HTERT RPE-1 (cell line): Measurements from ENCODE around the gene KRTAP3-1.
"Not testable (repeated sequence)": the region's sequence is repeated elsewhere in the genome, so short reads cannot be mapped to it uniquely, and the experiment has no call there.

ENCODE experiments used
- in situ Hi-C: fragments of 300-500 bp; cut with MboI; formaldehyde crosslinking; loops from 4 replicates; pipeline ENCODE4 v1.14.3; 2020; ENCODE audit warnings: low sequenced_read_pairs

The KRTAP3-1 gene

GRCh38 chr17:41008811-41009210 lies at the start of gene KRTAP3-1:
Gene KRTAP3-1, minus strand, starts transcription at chr17:41009128. Its CDS starts 54 bp downstream, at chr17:41009074.
- in situ Hi-C loops = no loop called here

- in situ Hi-C loops = no loop called here
Observed at GRCh38 chr17:41057547-41057946, 48.6 kb upstream of the KRTAP3-1 start.

GRCh38 chr17:41055130-41055529 lies 46.2 kb upstream of the KRTAP3-1 start, which contains the start of gene KRTAP2-2:
Gene KRTAP2-2, minus strand, starts transcription at chr17:41055230. Its CDS starts 19 bp downstream, at chr17:41055211.
- in situ Hi-C loops = not testable (repeated sequence)

DNA sequence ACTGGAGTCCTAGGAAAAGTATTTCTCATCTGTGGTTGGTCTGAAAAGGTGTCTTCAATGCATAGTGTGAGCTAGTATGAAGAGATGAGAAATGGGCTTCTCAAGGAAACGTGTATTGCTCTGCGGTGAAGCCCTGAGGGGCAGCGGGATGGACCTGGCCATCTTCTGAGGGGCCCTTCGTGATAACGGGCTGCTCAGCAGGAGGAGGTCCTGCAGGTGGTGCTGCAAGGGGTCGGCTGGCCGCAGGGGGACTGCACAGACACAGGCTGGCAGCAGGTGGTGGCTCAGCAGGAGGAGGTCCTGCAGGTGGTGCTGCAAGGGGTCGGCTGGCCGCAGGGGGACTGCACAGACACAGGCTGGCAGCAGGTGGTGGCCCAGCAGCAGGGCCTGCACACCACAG lies 45.6 kb upstream of the KRTAP3-1 start:
- in situ Hi-C loops = not testable (repeated sequence)

GRCh38 chr17:41054025-41054424 lies 45.1 kb upstream of the KRTAP3-1 start:
- in situ Hi-C loops = no loop called here

DNA sequence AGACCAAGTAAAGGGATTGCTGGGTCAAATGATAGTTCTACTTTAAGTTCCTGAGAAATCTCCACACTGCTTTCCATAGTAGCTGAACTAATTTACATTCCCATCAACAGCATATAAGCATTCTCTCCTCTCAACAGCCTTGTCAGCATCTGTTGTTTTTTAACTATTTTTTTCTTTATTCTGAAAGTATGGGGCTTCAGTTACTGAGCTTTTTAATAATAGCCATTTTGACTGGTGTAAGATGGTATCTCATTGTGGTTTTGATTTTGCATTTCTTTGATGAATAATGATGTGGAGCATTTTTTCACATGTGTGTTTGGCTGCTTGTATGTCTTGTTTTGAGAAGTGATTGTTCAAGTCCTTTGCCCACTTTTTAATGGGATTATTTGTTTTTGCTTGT lies 43.6 kb upstream of the KRTAP3-1 start:
- in situ Hi-C loops = no loop called here

GRCh38 chr17:41049110-41049509 lies 40.2 kb upstream of the KRTAP3-1 start:
- in situ Hi-C loops = no loop called here

GRCh38 chr17:41048441-41048840 lies 39.5 kb upstream of the KRTAP3-1 start:
- in situ Hi-C loops = no loop called here

- in situ Hi-C loops = not testable (repeated sequence)
Observed at GRCh38 chr17:41046735-41047465, 38.0 kb upstream of the KRTAP3-1 start, which contains the start of gene KRTAP2-1. Gene KRTAP2-1, minus strand, starts transcription at chr17:41047316. Its CDS starts 49 bp downstream, at chr17:41047267.

- in situ Hi-C loops = no loop called here
Observed at GRCh38 chr17:41042953-41043352, 34.0 kb upstream of the KRTAP3-1 start.

DNA sequence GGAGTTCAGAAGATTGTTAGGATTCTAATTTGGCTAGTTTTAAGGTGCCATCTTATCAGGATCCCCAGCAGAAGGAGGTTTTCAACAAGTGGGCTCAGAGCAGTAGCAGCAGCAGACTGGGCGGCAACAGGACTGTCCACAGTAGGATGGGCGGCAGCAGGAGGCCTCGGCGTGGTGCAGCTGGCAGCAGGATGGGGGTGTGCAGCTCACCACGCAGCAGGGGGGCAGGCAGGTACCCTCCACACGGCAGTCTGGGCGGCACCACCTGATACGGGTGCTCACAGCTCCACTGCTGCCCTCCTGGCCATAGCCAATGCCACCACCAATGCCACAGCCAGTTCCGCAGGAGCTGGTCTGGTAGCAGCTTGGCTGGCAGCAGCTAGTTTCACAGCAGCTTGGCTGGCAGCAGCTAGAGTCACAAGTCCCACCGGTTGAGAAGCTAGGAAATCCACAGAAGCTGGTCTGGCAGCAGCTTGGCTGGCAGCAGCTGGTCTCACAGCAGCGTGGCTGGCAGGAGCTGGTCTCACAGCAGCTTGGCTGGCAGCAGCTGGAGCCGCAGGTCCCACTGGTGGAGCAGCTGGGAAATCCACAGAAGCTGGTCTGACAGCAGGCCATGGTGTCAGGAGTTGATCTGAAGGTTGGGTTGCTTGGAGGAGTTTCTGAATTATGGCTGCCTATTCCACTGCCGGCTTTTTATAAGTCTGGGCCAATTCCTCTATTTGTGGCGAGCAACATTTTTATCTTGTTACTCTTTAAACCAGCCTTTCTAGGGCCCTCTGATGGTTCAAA lies 32.0 kb upstream of the KRTAP3-1 start, which contains the start of gene KRTAP1-1:
Gene KRTAP1-1, minus strand, starts transcription at position 668 of the 789 bp plus-strand sequence. Its CDS starts 53 bp downstream, at position 615.
- in situ Hi-C loops = not testable (repeated sequence)

- in situ Hi-C loops = no loop called here
Observed at GRCh38 chr17:41037853-41038350, 29.0 kb upstream of the KRTAP3-1 start.

GRCh38 chr17:41034346-41034935 lies 25.5 kb upstream of the KRTAP3-1 start, which contains the start of gene KRTAP1-3:
Gene KRTAP1-3, minus strand, starts transcription at chr17:41034874. Its CDS starts 53 bp downstream, at chr17:41034821.
- in situ Hi-C loops = not testable (repeated sequence)

DNA sequence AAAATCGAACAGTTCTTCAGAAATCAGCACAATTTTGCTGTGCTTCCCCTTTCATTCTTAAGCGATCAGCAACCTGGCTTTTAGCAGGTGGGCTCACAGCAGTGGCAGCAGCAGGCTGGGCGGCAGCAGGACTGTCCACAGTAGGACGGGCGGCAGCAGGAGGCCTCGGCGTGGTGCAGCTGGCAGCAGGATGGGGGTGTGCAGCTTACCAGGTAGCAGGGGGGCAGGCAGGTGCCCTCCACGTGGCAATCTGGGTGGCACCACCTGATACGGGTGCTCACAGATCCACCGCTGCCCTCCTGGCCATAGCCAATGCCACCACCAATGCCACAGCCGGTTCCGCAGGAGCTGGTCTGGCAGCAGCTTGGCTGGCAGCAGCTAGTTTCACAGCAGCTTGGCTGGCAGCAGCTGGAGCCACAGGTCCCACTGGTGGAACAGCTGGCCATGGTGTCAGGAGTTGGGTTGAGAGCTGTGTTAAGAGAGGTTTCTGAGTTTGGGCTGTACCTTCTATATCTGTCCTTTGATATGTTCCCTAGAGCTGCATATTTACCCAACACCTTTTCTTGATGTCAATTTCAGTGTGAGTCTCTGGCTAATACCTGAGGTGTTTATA lies 20.8 kb upstream of the KRTAP3-1 start, which contains the start of gene KRTAP1-4:
Gene KRTAP1-4, minus strand, starts transcription at position 563 of the 613 bp plus-strand sequence. Its CDS starts 117 bp downstream, at position 446.
- in situ Hi-C loops = no loop called here

DNA sequence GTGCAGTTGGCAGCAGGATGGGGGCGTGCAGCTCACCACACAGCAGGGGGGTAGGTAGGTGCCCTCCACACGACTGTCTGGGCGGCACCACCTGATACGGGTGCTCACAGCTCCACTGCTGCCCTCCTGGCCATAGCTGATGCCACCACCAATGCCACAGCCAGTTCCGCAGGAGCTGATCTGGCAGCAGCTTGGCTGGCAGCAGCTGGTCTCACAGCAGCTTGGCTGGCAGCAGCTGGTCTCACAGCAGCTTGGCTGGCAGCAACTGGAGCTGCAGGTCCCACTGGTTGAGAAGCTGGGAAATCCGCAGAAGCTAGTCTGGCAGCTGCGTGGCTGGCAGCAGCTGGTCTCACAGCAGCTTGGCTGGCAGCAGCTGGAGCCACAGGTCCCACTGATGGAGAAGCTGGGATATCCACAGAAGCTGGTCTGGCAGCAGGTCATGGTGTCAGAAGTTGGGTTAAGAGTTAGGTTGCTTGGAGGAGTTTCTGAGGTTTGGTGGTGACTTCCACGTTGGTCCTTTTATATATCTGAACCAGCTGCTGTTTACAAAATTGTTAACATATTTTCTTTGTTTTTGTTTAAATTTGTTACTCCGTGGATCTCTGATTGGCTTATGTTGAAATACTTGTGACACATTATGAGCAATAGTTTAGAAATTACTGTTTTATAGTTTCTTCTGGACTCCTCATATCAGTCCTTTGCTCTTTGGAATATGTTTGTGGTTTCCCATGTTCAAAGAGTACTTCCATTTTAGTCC lies 18.0 kb upstream of the KRTAP3-1 start, which contains the start of gene KRTAP1-5:
Gene KRTAP1-5, minus strand, starts transcription at position 494 of the 757 bp plus-strand sequence. Its CDS starts 53 bp downstream, at position 441.
- in situ Hi-C loops = no loop called here

DNA sequence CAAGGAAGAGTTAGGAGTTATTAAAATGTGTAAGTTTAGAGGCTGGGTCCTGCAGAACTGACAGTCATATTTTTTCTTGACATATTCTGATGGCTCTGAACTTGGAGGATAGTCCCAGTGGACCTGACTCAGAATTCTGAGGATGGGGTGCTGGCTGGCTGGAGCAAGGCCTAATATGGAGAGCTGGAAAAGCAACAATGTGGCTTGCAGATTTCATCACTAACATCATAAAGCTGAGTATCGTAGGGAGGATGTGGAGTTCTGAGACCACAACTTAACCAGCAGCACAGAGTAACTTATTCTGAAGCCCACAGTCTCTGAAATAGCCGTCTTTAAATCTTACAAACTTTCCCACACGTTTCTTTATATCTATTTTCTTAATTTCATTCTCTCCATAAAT lies 15.8 kb upstream of the KRTAP3-1 start:
- in situ Hi-C loops = no loop called here

- in situ Hi-C loops = no loop called here
Observed at GRCh38 chr17:41020336-41020735, 11.4 kb upstream of the KRTAP3-1 start.

GRCh38 chr17:41019415-41019814 lies 10.5 kb upstream of the KRTAP3-1 start:
- in situ Hi-C loops = no loop called here

GRCh38 chr17:41018541-41018940 lies 9.6 kb upstream of the KRTAP3-1 start:
- in situ Hi-C loops = no loop called here
